GM21423 (cell line): Measurements from ENCODE around the gene SH2D2A.
A peak's percentile ranks its signal among the peaks of the same experiment; 100 is the strongest.

Experiments used
- ATAC-seq: cut with Tn5 transposase; IDR thresholded peaks from one replicate; pipeline ENCODE4 v1.9.1; 2021; ENCODE audit warnings: mild to moderate bottlenecking, moderate library complexity; ENCODE audit not compliant: unreplicated experiment

The SH2D2A gene

GRCh38 chr1:156816561-156817328 is at the start of gene SH2D2A:
TSS of gene SH2D2A (minus strand) at chr1:156816848. CDS start at chr1:156816708, 140 bp downstream.
- ATAC-seq: peak; percentile 69

GRCh38 chr1:156865865-156866248 is 49.2 kb upstream of the SH2D2A start:
- no peak for ATAC-seq

- no peak for ATAC-seq
Observed at GRCh38 chr1:156865258-156865657, 48.6 kb upstream of the SH2D2A start.

- ATAC-seq: no peak
Observed at GRCh38 chr1:156864796-156865195, 48.1 kb upstream of the SH2D2A start.

GRCh38 chr1:156863631-156864030 is 47.0 kb upstream of the SH2D2A start:
- ATAC-seq: no peak

GRCh38 chr1:156862997-156863599 is 46.5 kb upstream of the SH2D2A start:
- no peak for ATAC-seq

GRCh38 chr1:156862584-156862983 is 45.9 kb upstream of the SH2D2A start:
- no peak for ATAC-seq

GRCh38 chr1:156860628-156861423 is 44.2 kb upstream of the SH2D2A start, which contains the start of gene NTRK1:
TSS of gene NTRK1 (plus strand) at chr1:156860865. CDS start at chr1:156860935, 70 bp downstream.
- ATAC-seq: no peak

- ATAC-seq: no peak
Observed at GRCh38 chr1:156860113-156860627, 43.5 kb upstream of the SH2D2A start.

GRCh38 chr1:156859523-156860112 is 43.0 kb upstream of the SH2D2A start:
- ATAC-seq: no peak

- no peak for ATAC-seq
Observed at GRCh38 chr1:156858959-156859522, 42.4 kb upstream of the SH2D2A start, which contains the start of gene INSRR. TSS of gene INSRR (minus strand) at chr1:156859117. CDS start at chr1:156858621, 496 bp downstream.

GRCh38 chr1:156858555-156858956 is 41.9 kb upstream of the SH2D2A start:
- ATAC-seq: no peak

GRCh38 chr1:156857532-156857931 is 40.9 kb upstream of the SH2D2A start:
- ATAC-seq: no peak

- no peak for ATAC-seq
Observed at GRCh38 chr1:156856282-156856785, 39.7 kb upstream of the SH2D2A start.

- ATAC-seq: no peak
Observed at GRCh38 chr1:156854634-156855033, 38.0 kb upstream of the SH2D2A start.

- ATAC-seq: no peak
Observed at GRCh38 chr1:156853761-156854160, 37.1 kb upstream of the SH2D2A start.

- ATAC-seq: no peak
Observed at GRCh38 chr1:156852418-156852874, 35.8 kb upstream of the SH2D2A start.

GRCh38 chr1:156851779-156852417 is 35.2 kb upstream of the SH2D2A start:
- no peak for ATAC-seq

- ATAC-seq: no peak
Observed at GRCh38 chr1:156849151-156849496, 32.5 kb upstream of the SH2D2A start.
